Neural cell (in vitro differentiated cells): Measurements from ENCODE around the gene SCART1. TPM values are rescaled to one million over a fixed set of nuclear protein-coding genes. Genes with fewer than 3 reads are reported as not detected.

ENCODE experiments used
- H2AFZ ChIP-seq: fragments of 200-600, 300-800 bp; sonication (generic), shearing (Covaris generic); 2 replicates; pipeline ENCODE4 v1.6.0; 2014; ENCODE audit warnings: low read depth, mild to moderate bottlenecking, antibody characterized with exemption, low read length, moderate library complexity
- H3F3A ChIP-seq: fragments of 200-600 bp; shearing (Covaris generic); 2 replicates; pipeline ENCODE4 v1.6.1; 2016; ENCODE audit warnings: mild to moderate bottlenecking, moderate library complexity, mixed read lengths, antibody characterized with exemption, low read length; ENCODE audit not compliant: insufficient read depth, poor library complexity, severe bottlenecking
- H3K27ac ChIP-seq: fragments of 200-600, 300-800 bp; sonication (generic), shearing (Covaris generic); 2 replicates; pipeline ENCODE4 v1.5.1; 2014; ENCODE audit warnings: mild to moderate bottlenecking, low read length, moderate library complexity
- H3K27me3 ChIP-seq: fragments of 300-800, 200-600 bp; sonication (generic), shearing (Covaris generic); 2 replicates; pipeline ENCODE4 v1.6.0; 2014; ENCODE audit warnings: mild to moderate bottlenecking, low read depth, low read length, moderate library complexity; ENCODE audit not compliant: insufficient read depth
- H3K36me3 ChIP-seq: fragments of 300-800, 200-600 bp; sonication (generic), shearing (Covaris generic); 2 replicates; pipeline ENCODE4 v1.5.1; 2014; ENCODE audit warnings: mild to moderate bottlenecking, antibody characterized with exemption, low read length, moderate library complexity; ENCODE audit not compliant: insufficient read depth
- H3K4me2 ChIP-seq: fragments of 300-800, 200-600 bp; sonication (generic), shearing (Covaris generic); 2 replicates; pipeline ENCODE4 v1.6.0; 2014; ENCODE audit warnings: mild to moderate bottlenecking, low read length
- H3K4me3 ChIP-seq: fragments of 300-800, 200-600 bp; sonication (generic), shearing (Covaris generic); 2 replicates; pipeline ENCODE4 v1.5.1; 2014; ENCODE audit warnings: mild to moderate bottlenecking, low read length, moderate library complexity
- H3K79me2 ChIP-seq: fragments of 200-600 bp; shearing (Covaris generic); replicated peaks from 2 replicates; pipeline ENCODE4 v1.6.0; 2014; ENCODE audit warnings: mild to moderate bottlenecking, low read length, moderate library complexity; ENCODE audit not compliant: insufficient read depth
- H3K9ac ChIP-seq: fragments of 300-800, 200-600 bp; sonication (generic), shearing (Covaris generic); 2 replicates; pipeline ENCODE4 v1.6.1; 2016; ENCODE audit warnings: mild to moderate bottlenecking, low read length, mixed read lengths
- H3K9me2 ChIP-seq: fragments of 200-600 bp; shearing (Covaris generic); 2 replicates; pipeline ENCODE4 v1.6.1; 2016; ENCODE audit warnings: mild to moderate bottlenecking, low read length, mixed read lengths; ENCODE audit not compliant: insufficient read depth
- H3K9me3 ChIP-seq: fragments of 200-600, 300-800 bp; sonication (generic), shearing (Covaris generic); 2 replicates; pipeline ENCODE4 v1.6.1; 2016; ENCODE audit warnings: mild to moderate bottlenecking, mixed run types, low read length, moderate library complexity, mixed read lengths
- H4K20me1 ChIP-seq: fragments of 200-600 bp; shearing (Covaris generic); 2 replicates; pipeline ENCODE4 v1.6.1; 2016; ENCODE audit warnings: mild to moderate bottlenecking, mixed run types; ENCODE audit not compliant: insufficient read depth
- CTCF ChIP-seq: fragments of 450-650 bp; IDR thresholded peaks from 2 replicates; pipeline ENCODE4 v1.5.1; 2014; ENCODE audit warnings: antibody characterized with exemption, mild to moderate bottlenecking, moderate library complexity; ENCODE audit not compliant: poor library complexity, severe bottlenecking
- EP300 ChIP-seq: fragments of 450-650 bp; conservative IDR thresholded peaks from 2 replicates; pipeline ENCODE4 v1.6.1; 2014; ENCODE audit warnings: antibody characterized with exemption, mild to moderate bottlenecking, moderate library complexity; ENCODE audit not compliant: poor library complexity, severe bottlenecking
- EZH2 ChIP-seq: fragments of 200-600, 300-800 bp; shearing (Covaris generic), sonication (generic); IDR thresholded peaks from 2 replicates; pipeline ENCODE4 v1.6.1; 2014; ENCODE audit warnings: antibody characterized with exemption, low read length, borderline replicate concordance, mild to moderate bottlenecking; ENCODE audit not compliant: insufficient read depth, poor library complexity, severe bottlenecking
- MXI1 ChIP-seq: fragments of 450-650 bp; conservative IDR thresholded peaks from 2 replicates; pipeline ENCODE4 v1.6.1; 2014; ENCODE audit warnings: antibody characterized with exemption, mild to moderate bottlenecking; ENCODE audit not compliant: poor library complexity, severe bottlenecking
- POLR2AphosphoS5 ChIP-seq: IDR thresholded peaks from 2 replicates; pipeline ENCODE4 v1.6.1; 2012
- RAD21 ChIP-seq: fragments of 450-650 bp; conservative IDR thresholded peaks from 2 replicates; pipeline ENCODE4 v1.6.1; 2014; ENCODE audit warnings: antibody characterized with exemption, mild to moderate bottlenecking, moderate library complexity
- REST ChIP-seq: IDR thresholded peaks from 2 replicates; pipeline ENCODE4 v1.6.1; 2012; ENCODE audit warnings: borderline replicate concordance
- SMC3 ChIP-seq: fragments of 450-650 bp; conservative IDR thresholded peaks from 2 replicates; pipeline ENCODE4 v1.6.1; 2014; ENCODE audit warnings: antibody characterized with exemption, mild to moderate bottlenecking, moderate library complexity; ENCODE audit not compliant: poor library complexity
- TAF1 ChIP-seq: IDR thresholded peaks from 2 replicates; pipeline ENCODE4 v1.6.1; 2012; ENCODE audit warnings: low read depth
- polyA plus RNA-seq: library from polyadenylated mRNA; depleted of rRNA; stranded (reverse); fragments of >200 nt; gene quantifications from 2 replicates; pipeline ENCODE4 v1.2.3, GENCODE V29; 2014

SCART1 gene
- polyA plus RNA-seq, 1 donor from 2014 or later, result 4.3 TPM

- H3K9ac ChIP-seq, result no peak overlapping the region
- H3K4me3 ChIP-seq, result no peak overlapping the region
- H2AFZ ChIP-seq, result no peak overlapping the region
- H3F3A ChIP-seq, result no peaks in the 10 kb centered on the region
- no peak overlapping the region for H3K27ac ChIP-seq
- H3K9me2 ChIP-seq, result no peaks in the 10 kb centered on the region
- H3K27me3 ChIP-seq, result no peaks in the 10 kb centered on the region
- no peaks in the 10 kb centered on the region for H3K9me3 ChIP-seq
- H3K4me2 ChIP-seq, result no peak overlapping the region
- TF ChIP-seq EZH2 (no peak), EP300 (no peak), SMC3 (no peak), POLR2AphosphoS5 (no peak), RAD21 (no peak), MXI1 (no peak), REST (no peak), TAF1 (no peak), CTCF (no peak)
- H4K20me1 ChIP-seq, result no peaks in the 10 kb centered on the region
- H3K36me3 ChIP-seq, result no peaks in the 10 kb centered on the region
- H3K79me2 ChIP-seq, result no peaks in the 10 kb centered on the region
These were observed 20.3 kb downstream of the SCART1 start for GRCh38 chr10:133474027-133474426.

- Histone ChIP-seq H3K9me3 (no peaks in the 10 kb centered on the region), H3K9ac (no peak overlapping the region), H3K36me3 (no peaks in the 10 kb centered on the region), H2AFZ (no peak overlapping the region), H3K79me2 (no peaks in the 10 kb centered on the region), H3K9me2 (no peaks in the 10 kb centered on the region), H3K27me3 (no peaks in the 10 kb centered on the region), H3K27ac (no peak overlapping the region), H3K4me3 (no peak overlapping the region), H4K20me1 (no peaks in the 10 kb centered on the region), H3K4me2 (no peak overlapping the region), H3F3A (no peaks in the 10 kb centered on the region)
- TF ChIP-seq EP300, result no peak
- no peak for TF ChIP-seq RAD21
- TF ChIP-seq SMC3, result no peak
- no peak for TF ChIP-seq TAF1
- no peak for TF ChIP-seq MXI1
- TF ChIP-seq REST, result no peak
- TF ChIP-seq EZH2, result no peak
- TF ChIP-seq CTCF, result no peak
- TF ChIP-seq POLR2AphosphoS5, result no peak
These were observed 21.1 kb downstream of the SCART1 start for GRCh38 chr10:133474665-133475424.
